Measurements from ENCODE around the gene TRABD2B.

DNA sequence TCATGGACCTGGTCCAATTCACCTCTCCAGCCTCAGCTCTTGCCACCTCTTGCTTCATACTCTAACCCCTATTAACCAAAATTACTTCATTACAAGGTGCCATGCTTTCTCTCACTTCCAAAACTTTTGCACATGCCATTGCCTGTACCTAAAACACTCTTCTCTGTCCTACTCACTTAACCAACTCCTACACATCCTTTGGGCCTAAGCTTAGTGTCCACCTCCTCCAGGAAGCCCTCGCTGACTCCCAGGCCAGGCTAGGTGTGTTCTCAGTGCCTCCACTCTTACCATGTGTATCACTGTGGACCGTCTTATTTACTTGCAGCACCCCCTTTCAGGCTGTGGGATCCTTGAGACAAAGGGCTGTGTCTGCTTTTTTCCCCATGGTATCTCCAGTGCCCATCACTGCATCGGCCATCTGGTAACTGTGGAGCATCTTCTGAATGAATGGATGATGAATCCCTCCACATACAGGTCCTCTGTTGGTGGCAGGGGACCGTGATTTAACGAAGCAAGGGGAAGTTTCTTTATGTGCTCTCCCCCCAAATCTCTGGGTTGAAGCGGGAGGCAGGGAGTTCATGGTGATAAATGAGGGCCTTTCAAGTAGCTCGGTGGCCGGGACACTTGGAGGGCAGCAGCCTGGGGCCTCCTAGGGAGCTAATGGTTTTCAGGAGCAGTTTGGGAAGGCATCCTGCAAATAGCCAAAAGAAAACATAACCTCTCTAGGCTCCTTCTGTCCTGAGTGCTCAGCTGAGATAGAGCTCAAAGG is 111.9 kb downstream of the TRABD2B start:
- TF ChIP-seq POLR2A (IDR thresholded peaks at IDR 0.05) (no peak), CTCF (IDR thresholded peaks at IDR 0.05) (no peak)
